CD4-positive, CD25-positive, alpha-beta regulatory T cell (primary cell): Measurements from ENCODE around the gene CALM3. TPM values are rescaled to one million over a fixed set of nuclear protein-coding genes. Genes with fewer than 3 reads are reported as not detected.

Experiments
- ATAC-seq, 2 donors: fragments of 150-1000 bp; cut with Tn5 transposase; one replicate each; pipeline ENCODE4 v1.10.0; 2021; ENCODE audit warnings: low read depth in 2 of 2, moderate number of reproducible peaks in 2 of 2, moderate library complexity in 1 of 2
- DNase-seq, 3 donors: peaks; one replicate each; pipeline versions ENCODE4 v3.0.0 to v3.0.0-alpha.2; 2012 to 2022; ENCODE audit warnings: mixed read lengths in 1 of 3
- H3K27ac ChIP-seq: one replicate; pipeline ENCODE4 v1.7.0; 2013; ENCODE audit warnings: mild to moderate bottlenecking, low read length; ENCODE audit not compliant: insufficient read depth, poor library complexity, severe bottlenecking
- H3K27me3 ChIP-seq: one replicate; pipeline ENCODE4 v1.7.0; 2013; ENCODE audit warnings: low read length; ENCODE audit not compliant: control insufficient read depth, insufficient read depth
- H3K36me3 ChIP-seq: one replicate; pipeline ENCODE4 v1.7.0; 2013; ENCODE audit warnings: mild to moderate bottlenecking, low read length, moderate library complexity; ENCODE audit not compliant: control insufficient read depth, insufficient read depth
- H3K4me1 ChIP-seq: 2 replicates; pipeline ENCODE4 v1.7.0; 2013; ENCODE audit warnings: mild to moderate bottlenecking, low read length; ENCODE audit not compliant: insufficient read depth, control insufficient read depth, poor library complexity, severe bottlenecking
- H3K4me3 ChIP-seq: one replicate; pipeline ENCODE4 v1.7.0; 2013; ENCODE audit warnings: low read depth, mild to moderate bottlenecking, low read length, moderate library complexity
- H3K9me3 ChIP-seq, 2 experiments: 1 replicate in 1 of 2; 2 replicates in 1 of 2; pipeline ENCODE4 v1.7.0; 2013; ENCODE audit warnings: low read length in 2 of 2, mild to moderate bottlenecking in 1 of 2, moderate library complexity in 1 of 2; ENCODE audit not compliant: control insufficient read depth in 2 of 2
- H3K27ac Mint-ChIP-seq, 3 donors: one replicate each; pipeline ENCODE4 v1.8.0; 2020 to 2022; ENCODE audit warnings: mild to moderate bottlenecking in 3 of 3, mixed read lengths in 3 of 3, moderate library complexity in 2 of 3
- H3K27me3 Mint-ChIP-seq: one replicate; pipeline ENCODE4 v1.8.0; 2022; ENCODE audit warnings: mild to moderate bottlenecking, mixed read lengths
- H3K36me3 Mint-ChIP-seq: one replicate; pipeline ENCODE4 v1.8.0; 2020; ENCODE audit warnings: mixed read lengths
- H3K4me1 Mint-ChIP-seq, 4 donors: one replicate each; pipeline ENCODE4 v1.8.0; 2020 to 2022; ENCODE audit warnings: mixed read lengths in 4 of 4, mild to moderate bottlenecking in 1 of 4
- H3K4me3 Mint-ChIP-seq, 4 donors: one replicate each; pipeline ENCODE4 v1.8.0; 2020 to 2022; ENCODE audit warnings: mild to moderate bottlenecking in 4 of 4, mixed read lengths in 4 of 4, moderate library complexity in 3 of 4
- H3K9me3 Mint-ChIP-seq, 7 donors: one replicate each; pipeline ENCODE4 v1.8.0; 2020 to 2022; ENCODE audit warnings: mixed read lengths in 7 of 7, mild to moderate bottlenecking in 3 of 7, moderate library complexity in 2 of 7
- polyA plus RNA-seq, 4 donors: library from polyadenylated mRNA; unstranded; fragments of 300-500 nt; fragmentation: Illumina TruSeq; gene quantifications; one replicate each; pipeline ENCODE4 v1.2.3, GENCODE V29; 2021
- total RNA-seq: library from RNA; stranded (reverse); gene quantifications from one replicate; pipeline ENCODE4 v1.2.3, GENCODE V29; 2022

Gene CALM3
- total and polyA plus RNA-seq, 5 donors from 2014 or later, result 207 to 361 (median 286) TPM

DNA sequence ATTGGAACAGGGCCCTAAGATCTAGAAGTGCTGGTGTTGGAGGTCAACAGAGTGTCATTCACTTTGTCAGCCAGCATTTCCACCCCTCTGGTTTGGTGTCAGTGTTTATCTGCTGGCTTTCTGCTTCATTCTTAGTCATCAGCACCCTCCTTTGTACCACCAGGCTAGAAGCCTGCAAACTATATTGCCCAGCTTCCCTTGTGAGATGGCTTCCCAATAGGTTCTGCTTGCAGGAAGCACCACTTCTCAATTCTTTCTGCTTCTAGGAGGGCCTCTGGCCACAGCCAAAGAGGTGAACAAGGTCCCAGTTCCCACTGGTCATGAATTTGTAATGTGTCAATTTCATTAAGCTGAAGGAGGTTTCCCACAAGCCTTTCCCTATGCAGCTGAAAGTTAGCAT, 36.4 kb upstream of the CALM3 start:
- DNase-seq (no peak), ATAC-seq (no peak)
- peaks cover 0 to 6% (median 2%) of the 10 kb centered on the region in 4 donors for H3K4me1 Mint-ChIP-seq
- no peak overlapping the region for H3K27ac ChIP-seq
- peaks cover 8% of the 10 kb centered on the region for H3K27me3 Mint-ChIP-seq
- H3K9me3 Mint-ChIP-seq, result peaks cover 0 to 2% (median 0%) of the 10 kb centered on the region in 7 donors
- peaks cover 4% of the 10 kb centered on the region for H3K36me3 Mint-ChIP-seq
- H3K27me3 ChIP-seq, result no peaks in the 10 kb centered on the region
- no peaks in the 10 kb centered on the region for H3K9me3 ChIP-seq
- no peak overlapping the region for H3K27ac Mint-ChIP-seq
- no peaks in the 10 kb centered on the region for H3K4me1 ChIP-seq
- no peak overlapping the region for H3K4me3 ChIP-seq
- no peak overlapping the region for H3K4me3 Mint-ChIP-seq
- H3K36me3 ChIP-seq, result no peaks in the 10 kb centered on the region

DNA sequence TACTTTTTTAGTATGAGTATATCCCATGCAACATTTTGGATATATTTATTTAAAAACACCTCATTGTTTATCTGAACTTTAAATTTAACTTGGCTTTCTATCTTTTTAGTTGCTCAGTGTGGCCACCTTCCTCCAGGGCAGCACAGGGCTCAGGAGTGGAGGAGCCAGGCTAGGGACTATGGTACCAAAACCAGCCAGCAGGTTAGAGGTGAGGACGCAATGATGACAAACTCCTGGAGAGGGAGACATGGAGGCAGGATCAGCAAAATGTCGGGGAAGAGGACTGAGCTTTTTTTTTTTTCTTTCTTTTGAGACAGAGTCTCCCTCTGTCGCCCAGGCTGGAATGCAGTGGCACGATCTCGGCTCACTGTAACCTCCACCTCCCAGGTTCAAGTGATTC, 29.6 kb upstream of the CALM3 start:
- Mint-ChIP-seq H3K36me3 (peaks cover 4% of the 10 kb centered on the region), H3K27me3 (no peaks in the 10 kb centered on the region), H3K27ac (no peak overlapping the region), H3K4me3 (no peak overlapping the region), H3K4me1 (peaks cover 0 to 31% (median 11%) of the 10 kb centered on the region in 4 donors), H3K9me3 (peaks cover 0 to 2% (median 0%) of the 10 kb centered on the region in 7 donors)
- DNase-seq, result peak in 1 of 3 donors; percentile 63
- ATAC-seq, result no peak
- Histone ChIP-seq H3K27ac (no peak overlapping the region), H3K27me3 (no peaks in the 10 kb centered on the region), H3K36me3 (no peaks in the 10 kb centered on the region), H3K4me1 (peaks cover 10% of the 10 kb centered on the region), H3K9me3 (no peaks in the 10 kb centered on the region), H3K4me3 (no peak overlapping the region)

- Mint-ChIP-seq H3K4me3 (peak overlapping the region in 3 of 4 donors; percentile 16 to 60 (median 23)), H3K9me3 (peaks cover 0 to 2% (median 0%) of the 10 kb centered on the region in 7 donors), H3K36me3 (peaks cover 4% of the 10 kb centered on the region), H3K27me3 (no peaks in the 10 kb centered on the region), H3K4me1 (peaks cover 0 to 42% (median 11%) of the 10 kb centered on the region in 4 donors), H3K27ac (peak overlapping the region in 2 of 3 donors; percentile 22 to 58)
- no peak overlapping the region for H3K27ac ChIP-seq
- no peak overlapping the region for H3K4me3 ChIP-seq
- peaks cover 10% of the 10 kb centered on the region for H3K4me1 ChIP-seq
- no peaks in the 10 kb centered on the region for H3K27me3 ChIP-seq
- H3K9me3 ChIP-seq, result no peaks in the 10 kb centered on the region
- DNase-seq, result no peak
- no peaks in the 10 kb centered on the region for H3K36me3 ChIP-seq
- no peak for ATAC-seq
These were observed 27.2 kb upstream of the CALM3 start for GRCh38 chr19:46573679-46574498.

- Histone ChIP-seq H3K27ac (no peak overlapping the region), H3K36me3 (no peaks in the 10 kb centered on the region), H3K27me3 (no peaks in the 10 kb centered on the region), H3K9me3 (no peaks in the 10 kb centered on the region), H3K4me3 (peak overlapping the region; percentile 7), H3K4me1 (peaks cover 10% of the 10 kb centered on the region)
- peak in 2 of 3 donors; percentile 16 to 79 for DNase-seq
- peak overlapping the region in 3 of 4 donors; percentile 16 to 60 (median 23) for H3K4me3 Mint-ChIP-seq
- H3K4me1 Mint-ChIP-seq, result peaks cover 5 to 47% (median 14%) of the 10 kb centered on the region in 4 donors
- no peak for ATAC-seq
- H3K9me3 Mint-ChIP-seq, result peaks cover 0 to 1% (median 0%) of the 10 kb centered on the region in 7 donors
- H3K27me3 Mint-ChIP-seq, result no peaks in the 10 kb centered on the region
- H3K27ac Mint-ChIP-seq, result peak overlapping the region in 2 of 3 donors; percentile 22 to 58
- H3K36me3 Mint-ChIP-seq, result peaks cover 4% of the 10 kb centered on the region
These were observed 26.6 kb upstream of the CALM3 start for GRCh38 chr19:46574533-46574932.

DNA sequence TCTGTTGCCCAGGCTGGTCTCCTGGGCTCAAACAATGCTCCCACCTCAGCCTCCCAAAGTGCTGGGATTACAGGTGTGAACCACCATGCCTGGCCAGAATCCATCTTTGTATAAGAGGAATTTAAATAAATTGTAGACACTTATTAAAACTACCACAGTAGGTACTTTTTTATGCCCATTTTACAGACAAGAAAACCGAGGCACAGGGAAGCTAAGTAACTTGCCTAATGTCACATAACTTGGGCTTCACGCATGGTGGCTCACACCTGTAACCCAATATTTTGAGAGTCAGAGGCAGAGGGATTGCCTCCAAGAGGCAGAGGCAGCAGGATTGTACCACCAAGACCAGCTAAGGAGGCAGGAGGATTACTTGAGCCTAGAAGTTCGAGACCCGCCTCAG, 22.7 kb upstream of the CALM3 start:
- Histone ChIP-seq H3K4me1 (peaks cover 10% of the 10 kb centered on the region), H3K4me3 (no peak overlapping the region), H3K9me3 (no peaks in the 10 kb centered on the region), H3K27me3 (no peaks in the 10 kb centered on the region), H3K27ac (no peak overlapping the region), H3K36me3 (no peaks in the 10 kb centered on the region)
- no peaks in the 10 kb centered on the region for H3K27me3 Mint-ChIP-seq
- H3K27ac Mint-ChIP-seq, result no peak overlapping the region
- H3K4me3 Mint-ChIP-seq, result no peak overlapping the region
- peaks cover 0 to 1% (median 0%) of the 10 kb centered on the region in 7 donors for H3K9me3 Mint-ChIP-seq
- H3K4me1 Mint-ChIP-seq, result peaks cover 6 to 46% (median 17%) of the 10 kb centered on the region in 4 donors
- ATAC-seq, result no peak
- H3K36me3 Mint-ChIP-seq, result no peaks in the 10 kb centered on the region
- DNase-seq, result no peak

GRCh38 chr19:46579361-46579879, 21.7 kb upstream of the CALM3 start:
- H3K9me3 Mint-ChIP-seq, result peaks cover 0 to 1% (median 0%) of the 10 kb centered on the region in 7 donors
- H3K9me3 ChIP-seq, result no peaks in the 10 kb centered on the region
- H3K27me3 Mint-ChIP-seq, result peaks cover 4% of the 10 kb centered on the region
- H3K36me3 ChIP-seq, result no peaks in the 10 kb centered on the region
- peak overlapping the region in 1 of 4 donors; percentile 60 for H3K4me3 Mint-ChIP-seq
- no peak overlapping the region for H3K27ac ChIP-seq
- peaks cover 11% of the 10 kb centered on the region for H3K4me1 ChIP-seq
- H3K27ac Mint-ChIP-seq, result peak overlapping the region in 2 of 3 donors; percentile 21 to 28
- ATAC-seq, result peak in 1 of 2 donors; percentile 69
- H3K27me3 ChIP-seq, result no peaks in the 10 kb centered on the region
- H3K36me3 Mint-ChIP-seq, result no peaks in the 10 kb centered on the region
- peaks cover 14 to 48% (median 22%) of the 10 kb centered on the region in 4 donors for H3K4me1 Mint-ChIP-seq
- peak in 2 of 3 donors; percentile 25 to 46 for DNase-seq
- H3K4me3 ChIP-seq, result no peak overlapping the region

DNA sequence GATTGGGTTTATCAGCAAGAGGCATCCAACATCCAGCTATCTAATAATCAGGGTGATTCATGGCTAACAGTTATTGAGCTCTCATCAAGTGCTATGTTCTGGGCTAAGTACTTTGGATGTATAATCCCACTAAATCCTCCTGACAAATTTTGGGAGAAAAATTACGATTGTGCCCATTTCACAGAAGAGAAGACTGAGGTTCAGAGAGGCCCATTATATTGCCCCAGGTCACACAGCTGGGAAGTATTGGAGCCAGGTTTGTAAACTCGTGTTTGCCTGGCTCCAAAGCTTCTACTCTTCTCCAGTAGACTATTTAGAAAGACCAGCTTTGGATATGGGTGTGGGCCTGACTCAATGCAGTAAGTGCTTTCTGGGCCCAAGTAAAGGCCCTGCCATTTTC, 20.9 kb upstream of the CALM3 start:
- Mint-ChIP-seq H3K4me3 (no peak overlapping the region), H3K36me3 (no peaks in the 10 kb centered on the region), H3K27ac (no peak overlapping the region), H3K9me3 (peaks cover 0 to 1% (median 0%) of the 10 kb centered on the region in 7 donors), H3K4me1 (peaks cover 12 to 45% (median 23%) of the 10 kb centered on the region in 4 donors), H3K27me3 (peaks cover 8% of the 10 kb centered on the region)
- Histone ChIP-seq H3K4me3 (no peak overlapping the region), H3K27ac (no peak overlapping the region), H3K4me1 (peaks cover 6% of the 10 kb centered on the region), H3K9me3 (no peaks in the 10 kb centered on the region), H3K36me3 (no peaks in the 10 kb centered on the region), H3K27me3 (no peaks in the 10 kb centered on the region)
- DNase-seq (no peak), ATAC-seq (no peak)
